K562 (cell line): ENCODE data around the gene ADCY1. TPM values are rescaled to one million over a fixed set of nuclear protein-coding genes. Genes with fewer than 3 reads are reported as not detected.

Experiments used
- ATAC-seq: fragments of 200-7000 bp; cut with Tn5 transposase; 3 replicates; pipeline ENCODE4 v1.9.1; 2020; ENCODE audit warnings: moderate library complexity
- BruUV-seq: library from RNA; stranded (reverse); fragments of 400-500 nt; replicated peaks from 2 replicates; lab custom pipeline; 2021; lab: Mats Ljungman, UMichigan
- CTCF ChIA-PET: fragments of 300-600 bp; formaldehyde crosslinking; extraction: SDS; loops from one replicate; lab custom pipeline; 2021; ENCODE audit warnings: low intra/inter-chr PET ratio; lab: Yijun Ruan, JAX
- POLR2A ChIA-PET: fragments of 300-600, 350-650 bp; sonication (Branson Sonifier 250); formaldehyde crosslinking; extraction: SDS; loops from one replicate; lab custom pipeline; 2021; ENCODE audit warnings: antibody characterized with exemption, inconsistent platforms; lab: Yijun Ruan, JAX
- DNase-seq, 4 experiments: peaks; one replicate each; pipeline versions ENCODE4 v3.0.0 to v3.0.0-alpha.2; 2011 to 2018; ENCODE audit warnings: low spot score in 3 of 4, mixed read lengths in 3 of 4; ENCODE audit errors: extremely low read depth in 1 of 4
- FAIRE-seq: peaks from 2 replicates; lab custom pipeline; 2011; peaks lifted over from hg19 to GRCh38; lab: Jason Lieb, UNC
- H2AFZ ChIP-seq: 2 replicates; pipeline ENCODE4 v1.6.0; 2011; ENCODE audit warnings: low read depth, low read length, control low read depth, inconsistent platforms
- H3K27ac ChIP-seq: fragments of 200-600 bp; 3 replicates; pipeline ENCODE4 v1.8.0; 2011; ENCODE audit warnings: low read depth, mild to moderate bottlenecking, control low read depth, inconsistent platforms, low read length, moderate library complexity, mixed read lengths; ENCODE audit errors: extremely low read depth
- H3K27me3 ChIP-seq, 2 experiments: fragments of 300-600 bp in 1 of 2; 2 replicates in 1 of 2; 3 replicates in 1 of 2; pipeline versions ENCODE4 v1.6.0 to v1.8.0; 2011; ENCODE audit warnings: inconsistent platforms in 2 of 2, low read length in 2 of 2, mild to moderate bottlenecking in 1 of 2, mixed read lengths in 1 of 2, moderate library complexity in 1 of 2; ENCODE audit not compliant: control insufficient read depth in 2 of 2, insufficient read depth in 2 of 2
- H3K36me3 ChIP-seq: fragments of 300-600 bp; 3 replicates; pipeline ENCODE4 v1.8.0; 2011; ENCODE audit warnings: mild to moderate bottlenecking, low read length, inconsistent platforms; ENCODE audit not compliant: control insufficient read depth, insufficient read depth
- H3K4me1 ChIP-seq, 2 experiments: fragments of 200-600 bp in 1 of 2; replicated peaks in 1 of 2; 2 replicates in 1 of 2; 3 replicates in 1 of 2; pipeline versions ENCODE4 v1.5.1 to v1.8.0; 2011; ENCODE audit warnings: inconsistent platforms in 2 of 2, low read length in 2 of 2, mild to moderate bottlenecking in 1 of 2, mixed read lengths in 1 of 2, moderate library complexity in 1 of 2; ENCODE audit not compliant: control insufficient read depth in 2 of 2, insufficient read depth in 2 of 2
- H3K4me2 ChIP-seq: 2 replicates; pipeline ENCODE4 v1.6.1; 2011; ENCODE audit warnings: low read length, control low read depth, inconsistent platforms, mixed read lengths; ENCODE audit not compliant: insufficient read depth
- H3K4me3 ChIP-seq: fragments of 200-600 bp; sonication (generic), shearing (Covaris generic); 2 replicates; pipeline ENCODE4 v1.5.1; 2016; ENCODE audit warnings: control low read depth, inconsistent platforms
- H3K79me2 ChIP-seq: fragments of 200-600 bp; 3 replicates; pipeline ENCODE4 v1.8.0; 2011; ENCODE audit warnings: low read length, inconsistent platforms; ENCODE audit not compliant: control insufficient read depth, insufficient read depth
- H3K9ac ChIP-seq, 2 experiments: 2 replicates each; pipeline versions ENCODE4 v1.6.0 to v1.6.1; 2011; ENCODE audit warnings: low read depth in 2 of 2, low read length in 2 of 2, control low read depth in 1 of 2, inconsistent platforms in 1 of 2, mild to moderate bottlenecking in 1 of 2, mixed read lengths in 1 of 2; ENCODE audit not compliant: insufficient read depth in 1 of 2
- H3K9me1 ChIP-seq: one replicate; pipeline ENCODE4 v1.6.0; 2011; ENCODE audit warnings: inconsistent platforms, mild to moderate bottlenecking, low read length, moderate library complexity; ENCODE audit not compliant: control insufficient read depth, insufficient read depth
- H3K9me3 ChIP-seq: replicated peaks from 2 replicates; pipeline ENCODE4 v1.5.1; 2011; ENCODE audit warnings: low read depth, low read length, inconsistent platforms; ENCODE audit not compliant: control insufficient read depth, insufficient read depth
- H4K20me1 ChIP-seq: replicated peaks from 2 replicates; pipeline ENCODE4 v1.6.1; 2011; ENCODE audit warnings: low read length, inconsistent platforms, mixed read lengths; ENCODE audit not compliant: control insufficient read depth, insufficient read depth
- CBX2 ChIP-seq: fragments of 200-600 bp; sonication (generic); IDR thresholded peaks from one replicate; pipeline ENCODE4 v1.6.1; 2012; ENCODE audit warnings: mild to moderate bottlenecking, low read length, inconsistent platforms; ENCODE audit not compliant: insufficient read depth, poor library complexity, severe bottlenecking
- CEBPZ ChIP-seq: fragments of 150-350 bp; IDR thresholded peaks from 2 replicates; pipeline ENCODE4 v1.6.1; 2014; ENCODE audit warnings: low read depth, mild to moderate bottlenecking, low read length, borderline replicate concordance
- FOSL1 ChIP-seq: fragments of 200-800 bp; sonication (Bioruptor generic); conservative IDR thresholded peaks from 2 replicates; pipeline ENCODE4 v1.6.1; 2016; ENCODE audit warnings: missing genetic modification characterization, missing compliant biosample characterization
- FUS ChIP-seq: fragments of 200-400 bp; formaldehyde crosslinking; optimal IDR thresholded peaks from 2 replicates; pipeline ENCODE3; 2017; ENCODE audit warnings: low read depth, low read length
- KLF1 ChIP-seq: fragments of 450-650 bp; IDR thresholded peaks from 2 replicates; pipeline ENCODE4 v1.6.1; 2016; ENCODE audit warnings: missing genetic modification characterization, missing compliant biosample characterization
- MBD2 ChIP-seq: sonication (generic); IDR thresholded peaks from 2 replicates; pipeline ENCODE4 v1.6.1; 2016; ENCODE audit warnings: low read depth, borderline replicate concordance
- PHB2 ChIP-seq: fragments of 450-650 bp; IDR thresholded peaks from 2 replicates; pipeline ENCODE4 v1.6.1; 2017; ENCODE audit warnings: low read depth
- POLR2AphosphoS2 ChIP-seq: IDR thresholded peaks from 2 replicates; pipeline ENCODE4 v1.6.1; 2012; ENCODE audit warnings: low read length, improper control_type of control experiment
- ZNF263 ChIP-seq: sonication (generic); formaldehyde crosslinking; IDR thresholded peaks from 2 replicates; pipeline ENCODE4 v1.8.0; 2022; ENCODE audit warnings: mild to moderate bottlenecking, missing genetic modification reagents, borderline replicate concordance
- ZNF644 ChIP-seq: fragments of 200-800 bp; sonication (Bioruptor generic); IDR thresholded peaks from 2 replicates; pipeline ENCODE4 v1.6.1; 2016; ENCODE audit warnings: low read depth, missing genetic modification characterization, missing compliant biosample characterization
- ZSCAN29 ChIP-seq: fragments of 450-650 bp; IDR thresholded peaks from 2 replicates; pipeline ENCODE4 v1.6.1; 2017
- WGBS: fragments of 100-300 bp; shearing (Covaris generic); methylation state at CpG from one replicate; pipeline ENCODE4 v1.1.6; 2016; ENCODE audit warnings: low coverage, mixed read lengths; ENCODE audit not compliant: insufficient coverage; ENCODE audit errors: missing lambda C conversion rate; 5-methylcytosine and 5-hydroxymethylcytosine counted together
- in situ Hi-C: fragments of 300-500 bp; cut with MboI; formaldehyde crosslinking; loops from 4 replicates; pipeline ENCODE4 v1.15.0; 2018; ENCODE audit warnings: inconsistent platforms, mixed read lengths
- intact Hi-C: fragments of 100-400 bp; cut with micrococcal nuclease; formaldehyde crosslinking; loops from 2 replicates; pipeline ENCODE4 v1.14.2; 2022
- polyA plus RNA-seq, 8 experiments: library from polyadenylated mRNA; depleted of rRNA in 4 of 8; stranded (reverse) in 5 of 8; unstranded in 3 of 8; fragments of >200 nt; fragmentation: Nextera tagmentation in 2 of 8; fragmentation: Illumina TruSeq in 1 of 8; extraction: Ambion mirVana in 2 of 8; extraction: Trizol in 1 of 8; gene quantifications; 2 replicates each; pipeline versions ENCODE4 v1.2.1 to v1.2.3, GENCODE V29; 2011 to 2014; ENCODE audit warnings: inconsistent platforms in 1 of 8, missing spikeins in 1 of 8
- total RNA-seq, 7 experiments: library from RNA; depleted of rRNA in 6 of 7; stranded (reverse); fragments of >200 nt in 6 of 7; fragmentation: Illumina TruSeq in 2 of 7; extraction: Trizol in 2 of 7; gene quantifications; 2 replicates each; pipeline versions ENCODE4 v1.2.1 to v1.2.3, GENCODE V29; 2011 to 2021; ENCODE audit warnings: low replicate concordance in 1 of 7
- TF ChIP-seq, protein P1 (sequence below): fragments of 450-650 bp; conservative IDR thresholded peaks from 2 replicates; pipeline ENCODE4 v1.6.1; 2016; ENCODE audit warnings: missing genetic modification characterization, low read depth, mild to moderate bottlenecking, control low read depth, missing compliant biosample characterization
- TF ChIP-seq, protein P2 (sequence below), 2 experiments: fragments of 450-650 bp in 1 of 2; sonication (generic) in 1 of 2; formaldehyde crosslinking in 1 of 2; IDR thresholded peaks in 1 of 2; conservative IDR thresholded peaks in 1 of 2; 2 replicates each; pipeline versions ENCODE4 v1.6.1 to v1.8.1; 2016 to 2023; ENCODE audit warnings: mild to moderate bottlenecking in 2 of 2, moderate library complexity in 2 of 2, inconsistent platforms in 1 of 2, missing genetic modification reagents in 1 of 2

ADCY1 gene
- total and polyA plus RNA-seq, 9 of the 15 experiments (the other 6 are each of a cell fraction or from before 2014, with no cell fraction given), result under 0.01 to 0.18 (median 0.10) TPM; not detected in 4

DNA sequence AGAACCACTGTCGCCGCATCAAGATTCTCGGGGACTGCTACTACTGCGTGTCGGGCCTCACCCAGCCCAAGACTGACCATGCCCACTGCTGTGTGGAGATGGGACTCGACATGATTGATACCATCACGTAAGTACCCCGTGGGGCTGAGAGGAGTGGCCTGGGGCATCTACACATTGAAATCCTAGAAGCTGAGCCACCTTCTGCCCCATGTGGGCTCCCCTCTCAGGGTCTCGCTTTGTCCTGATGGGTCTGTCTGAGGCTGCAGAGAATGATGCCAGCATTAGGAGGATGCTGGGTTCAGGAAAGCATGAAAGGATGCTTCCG, 74.5 kb downstream of the ADCY1 start (continued):
- TF ChIP-seq ZNF644 (no peak), PHB2 (no peak), KLF1 (no peak), ZNF263 (CRISPR knock-in tag) (no peak), FUS (no peak), ZSCAN29 (no peak), CBX2 (no peak), POLR2AphosphoS2 (no peak), FOSL1 (no peak)
- TF ChIP-seq, protein P1, sequence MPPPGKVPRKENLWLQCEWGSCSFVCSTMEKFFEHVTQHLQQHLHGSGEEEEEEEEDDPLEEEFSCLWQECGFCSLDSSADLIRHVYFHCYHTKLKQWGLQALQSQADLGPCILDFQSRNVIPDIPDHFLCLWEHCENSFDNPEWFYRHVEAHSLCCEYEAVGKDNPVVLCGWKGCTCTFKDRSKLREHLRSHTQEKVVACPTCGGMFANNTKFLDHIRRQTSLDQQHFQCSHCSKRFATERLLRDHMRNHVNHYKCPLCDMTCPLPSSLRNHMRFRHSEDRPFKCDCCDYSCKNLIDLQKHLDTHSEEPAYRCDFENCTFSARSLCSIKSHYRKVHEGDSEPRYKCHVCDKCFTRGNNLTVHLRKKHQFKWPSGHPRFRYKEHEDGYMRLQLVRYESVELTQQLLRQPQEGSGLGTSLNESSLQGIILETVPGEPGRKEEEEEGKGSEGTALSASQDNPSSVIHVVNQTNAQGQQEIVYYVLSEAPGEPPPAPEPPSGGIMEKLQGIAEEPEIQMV (tag), result no peak

- WGBS, result 0% methylated on average over 11 of the region's 11 CpGs
- Histone ChIP-seq H3K4me3 (no peak overlapping the region), H3K4me2 (no peak overlapping the region), H3K27me3 (peaks cover 0 to 17% of the 10 kb centered on the region in 2 experiments; a peak in 2 of 5 replicates), H3K4me1 (no peaks in the 10 kb centered on the region), H3K27ac (no peak overlapping the region), H4K20me1 (no peaks in the 10 kb centered on the region; the same call in 1 of the 2 replicates), H3K9me1 (no peaks in the 10 kb centered on the region), H3K36me3 (no peaks in the 10 kb centered on the region), H2AFZ (no peak overlapping the region), H3K9me3 (no peaks in the 10 kb centered on the region), H3K9ac (no peak overlapping the region), H3K79me2 (no peaks in the 10 kb centered on the region)
- no TSS peak for BruUV-seq
- FAIRE-seq, result no peak
- no peak for DNase-seq
- in situ Hi-C loops (no loop called here), intact Hi-C loops (no loop called here)
- ChIA-PET POLR2A (interaction anchor here (0.8 to 1.2 kb wide), 2 partner anchors 9 to 29 kb away, joined by 4 read pairs; no protein-coding TSS in a partner anchor), CTCF (no interaction called here)
- ATAC-seq, result no peak
- TF ChIP-seq MBD2, result no peak
- TF ChIP-seq, protein P2, sequence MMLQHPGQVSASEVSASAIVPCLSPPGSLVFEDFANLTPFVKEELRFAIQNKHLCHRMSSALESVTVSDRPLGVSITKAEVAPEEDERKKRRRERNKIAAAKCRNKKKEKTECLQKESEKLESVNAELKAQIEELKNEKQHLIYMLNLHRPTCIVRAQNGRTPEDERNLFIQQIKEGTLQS (IDR thresholded peaks at IDR 0.05), result peak; percentile 15; the same call in 1 of the 2 replicates
- TF ChIP-seq, protein P2 (CRISPR knock-in tag; conservative IDR thresholded peaks at IDR 0.05), result no peak
- TF ChIP-seq CEBPZ, result no peak
These were observed 75.6 kb downstream of the ADCY1 start for GRCh38 chr7:45649560-45650346.
